GM19463 (cell line): ENCODE results near the gene PARVB.

Experiments used
- ATAC-seq: cut with Tn5 transposase; IDR thresholded peaks from one replicate; pipeline ENCODE4 v1.9.1; 2021; ENCODE audit warnings: mild to moderate bottlenecking, moderate library complexity; ENCODE audit not compliant: unreplicated experiment

Gene PARVB

DNA sequence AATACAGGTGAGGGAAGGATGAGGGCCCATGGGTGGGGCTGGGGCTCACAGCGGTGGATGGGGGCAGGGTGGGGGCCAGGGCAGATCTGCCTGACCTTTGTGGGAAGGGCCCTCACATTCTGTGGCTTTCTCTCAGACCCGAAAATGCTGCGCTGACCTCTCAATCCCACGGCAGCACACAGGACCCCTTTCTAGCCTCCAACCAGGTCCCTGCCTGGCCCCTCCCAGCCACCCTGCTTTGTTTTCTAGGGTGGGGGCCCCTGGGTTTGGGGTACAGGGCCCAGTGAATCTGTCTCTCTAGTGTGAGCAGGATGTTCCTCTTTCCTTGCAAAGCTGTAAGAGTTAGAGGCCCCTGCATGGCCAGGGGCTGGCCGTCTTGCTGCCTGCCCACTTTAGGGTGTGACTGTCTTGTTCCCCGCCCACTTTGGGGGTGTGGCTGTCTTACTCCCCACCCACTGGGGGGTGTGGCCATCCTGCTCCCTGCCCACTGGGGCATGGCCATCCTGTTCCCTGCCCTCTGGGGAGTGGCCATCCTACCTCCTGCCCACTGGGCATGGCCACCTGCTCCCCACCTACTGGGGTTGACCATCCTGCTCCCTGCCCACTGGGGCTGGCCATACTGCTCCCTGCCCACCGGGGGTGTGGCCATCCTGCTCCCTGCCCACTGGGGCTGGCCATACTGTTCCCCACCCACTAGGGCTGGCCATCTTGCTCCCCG is 168.2 kb downstream of the PARVB start:
- ATAC-seq, result no peak

- no peak for ATAC-seq
Observed at GRCh38 chr22:44192816-44193534, 168.9 kb downstream of the PARVB start.

GRCh38 chr22:44193535-44193891 is 169.4 kb downstream of the PARVB start:
- no peak for ATAC-seq

DNA sequence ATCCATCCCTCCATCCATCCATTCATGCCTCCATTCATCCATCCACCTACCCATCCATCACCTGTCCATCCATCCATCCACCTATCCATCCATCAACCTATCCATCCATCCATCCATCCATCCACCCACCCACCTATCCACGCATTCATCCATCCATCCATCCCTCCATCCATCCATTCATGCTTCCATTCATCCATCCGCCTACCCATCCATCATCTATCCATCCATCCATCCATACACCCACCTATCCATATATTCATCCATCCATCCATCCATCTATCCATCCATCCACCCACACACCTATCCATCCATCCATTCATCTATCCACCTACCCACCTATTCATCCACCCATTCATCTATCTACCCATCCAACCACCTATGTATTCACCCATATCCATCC is 170.5 kb downstream of the PARVB start:
- ATAC-seq, result no peak

GRCh38 chr22:44195189-44195871 is 171.2 kb downstream of the PARVB start:
- no peak for ATAC-seq

GRCh38 chr22:44196241-44196640 is 172.1 kb downstream of the PARVB start:
- no peak for ATAC-seq

GRCh38 chr22:44196731-44197131 is 172.6 kb downstream of the PARVB start:
- no peak for ATAC-seq

- ATAC-seq, result no peak
Observed at GRCh38 chr22:44197271-44197670, 173.2 kb downstream of the PARVB start.

DNA sequence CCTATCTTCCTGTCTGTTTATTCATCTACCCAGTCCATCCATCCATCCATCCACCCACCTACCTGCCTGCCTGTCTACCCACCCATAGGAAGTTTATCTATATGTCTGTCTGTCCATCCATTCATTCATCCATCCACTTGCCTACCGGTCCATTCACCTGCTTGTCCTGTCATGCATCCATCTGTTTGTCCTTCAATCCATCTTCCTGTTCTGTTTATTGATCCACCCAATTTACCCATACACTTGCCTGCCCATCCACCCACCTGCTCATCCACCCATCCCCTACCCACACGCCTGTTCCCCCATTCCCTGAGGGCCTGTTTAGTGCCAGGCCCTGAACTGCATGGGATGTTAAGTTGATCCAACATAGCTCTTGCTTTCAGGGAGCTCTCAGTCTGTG is 175.1 kb downstream of the PARVB start:
- ATAC-seq, result no peak

DNA sequence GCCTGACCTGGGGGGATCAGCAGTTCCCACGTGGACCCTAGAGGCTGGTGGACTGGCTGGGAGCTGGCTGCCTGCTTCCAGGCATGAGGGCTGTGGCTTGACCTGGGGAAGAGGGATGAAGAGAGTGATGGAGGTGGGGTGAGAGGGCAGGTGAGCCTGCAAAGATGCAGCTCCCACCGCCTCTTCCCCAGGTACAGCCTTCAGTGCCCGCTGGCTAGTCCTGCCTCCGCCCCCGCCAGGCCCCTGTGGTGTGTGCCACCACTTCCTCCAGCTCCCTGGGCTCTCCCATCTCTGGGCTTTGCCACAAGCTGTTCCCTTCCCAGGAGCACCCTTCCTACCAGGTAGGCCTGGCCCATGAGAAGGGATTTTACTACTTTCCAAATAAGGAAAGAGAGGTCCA is 175.8 kb downstream of the PARVB start:
- ATAC-seq, result no peak

DNA sequence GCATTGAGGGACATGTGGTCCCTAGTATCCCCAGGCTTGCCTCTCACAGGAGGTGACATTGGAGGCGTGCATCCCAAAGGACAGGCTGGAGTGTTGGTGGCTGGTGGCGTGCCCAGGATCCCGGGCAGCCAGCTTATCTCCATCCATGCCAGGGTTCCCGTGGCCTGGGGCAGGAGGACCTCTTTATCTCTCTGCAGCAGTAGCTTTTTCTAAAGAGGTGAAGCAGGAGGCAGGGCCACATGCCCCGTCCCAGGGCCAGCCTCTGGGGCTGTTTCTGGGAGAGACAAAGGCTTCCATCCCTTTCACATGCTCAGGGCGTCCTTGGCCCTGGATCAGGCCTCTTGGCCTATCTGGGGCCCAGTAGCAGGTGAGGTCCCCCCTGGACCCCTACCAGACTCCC is 176.3 kb downstream of the PARVB start:
- ATAC-seq, result no peak

- no peak for ATAC-seq
Observed at GRCh38 chr22:44200855-44201550, 176.9 kb downstream of the PARVB start.

DNA sequence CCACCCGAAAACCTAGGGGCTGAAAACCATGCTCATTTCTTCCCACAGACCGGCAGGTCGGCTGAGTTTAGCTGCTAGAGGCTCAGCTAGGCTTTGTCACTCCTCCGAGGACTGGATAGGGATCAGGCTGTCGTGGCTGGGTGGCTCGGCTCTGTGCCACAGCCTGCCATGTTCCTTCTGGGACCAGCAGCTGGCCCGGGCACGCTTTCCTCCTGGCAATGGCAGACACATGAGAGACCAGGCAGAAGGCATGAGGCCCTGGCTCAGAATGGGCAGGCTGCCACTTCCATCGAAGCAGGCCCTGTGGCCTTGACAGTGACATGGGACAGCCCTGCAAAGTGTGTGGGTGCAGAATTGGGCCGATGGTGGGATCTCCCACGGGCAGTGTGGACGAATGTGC is 177.6 kb downstream of the PARVB start:
- no peak for ATAC-seq

- ATAC-seq, result no peak
Observed at GRCh38 chr22:44202261-44202789, 178.2 kb downstream of the PARVB start.

DNA sequence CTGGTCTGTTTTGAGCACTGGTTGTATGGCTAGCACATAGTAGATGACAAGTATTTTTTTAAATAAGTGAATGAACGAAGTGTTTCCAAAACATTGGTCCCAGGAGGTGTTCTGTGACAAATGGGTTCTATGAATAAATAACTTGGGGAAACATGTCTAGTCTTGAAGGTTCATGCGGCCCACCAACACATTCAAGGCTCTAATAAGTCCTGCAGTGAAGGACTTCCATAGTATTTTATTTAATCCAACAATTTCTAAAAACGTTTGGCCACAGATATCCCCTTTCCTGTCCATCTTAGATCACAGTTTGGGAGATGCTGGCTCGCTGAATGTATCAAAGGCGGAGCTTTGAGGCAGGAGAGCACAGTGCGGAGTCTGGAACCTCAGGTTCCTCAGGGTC is 179.1 kb downstream of the PARVB start:
- no peak for ATAC-seq

GRCh38 chr22:44204739-44205515 is 180.8 kb downstream of the PARVB start:
- no peak for ATAC-seq

- ATAC-seq, result no peak
Observed at GRCh38 chr22:44205516-44206329, 181.6 kb downstream of the PARVB start.

- ATAC-seq, result no peak
Observed at GRCh38 chr22:44206330-44206645, 182.2 kb downstream of the PARVB start.

DNA sequence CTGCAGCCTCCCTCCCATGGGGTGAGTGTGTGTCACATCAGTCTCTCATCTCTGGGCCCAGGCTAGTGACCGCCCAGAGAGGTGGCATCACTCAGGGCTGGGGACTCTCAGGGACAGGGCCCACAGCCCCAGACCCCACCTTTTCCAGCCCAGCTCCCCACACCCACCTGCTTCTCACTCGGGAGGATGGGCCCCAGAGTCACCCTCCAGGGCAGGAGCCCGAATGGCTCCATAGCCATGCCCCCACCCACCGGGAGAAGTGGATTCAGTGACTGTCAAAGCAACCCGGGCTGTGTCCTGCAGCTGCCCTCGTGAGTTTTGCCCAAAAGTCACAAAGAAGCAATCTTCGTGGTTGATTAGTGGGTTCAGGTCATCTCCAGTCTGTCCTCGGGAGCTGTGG is 182.6 kb downstream of the PARVB start:
- no peak for ATAC-seq
